GM12878 (cell line): ENCODE results near the gene INPP5D. TPM values are rescaled to one million over a fixed set of nuclear protein-coding genes. Genes with fewer than 3 reads are reported as not detected.

Source experiments
- ATAC-seq: fragments of 200-7000 bp; cut with Tn5 transposase; 3 replicates; pipeline ENCODE4 v1.9.1; 2020; ENCODE audit warnings: mild to moderate bottlenecking, moderate library complexity
- BruUV-seq: library from RNA; stranded (reverse); fragments of 400-500 nt; replicated peaks from 2 replicates; lab custom pipeline; 2021; lab: Mats Ljungman, UMichigan
- CTCF ChIA-PET: fragments of 300-600 bp; sonication (Branson Sonifier 250); formaldehyde crosslinking; extraction: SDS; loops from one replicate; lab custom pipeline; 2021; ENCODE audit warnings: inconsistent platforms; lab: Yijun Ruan, JAX
- POLR2A ChIA-PET: fragments of 350-600 bp; formaldehyde crosslinking; extraction: SDS; loops from one replicate; lab custom pipeline; 2021; ENCODE audit warnings: inconsistent platforms; lab: Charles Lee
- RAD21 ChIA-PET: fragments of 300-600 bp; sonication (Branson Sonifier 250); formaldehyde crosslinking; loops from one replicate; lab custom pipeline; 2023; ENCODE audit warnings: antibody characterized with exemption; ENCODE audit not compliant: unreplicated experiment; lab: Charles Lee
- SMC1A ChIA-PET: fragments of 300-600 bp; sonication (Branson Sonifier 250); formaldehyde crosslinking; loops from one replicate; lab custom pipeline; 2023; ENCODE audit not compliant: unreplicated experiment, uncharacterized antibody; lab: Charles Lee
- DNase-seq: peaks from one replicate; pipeline ENCODE4 v3.0.0-alpha.2; 2011; ENCODE audit warnings: low read depth, low spot score
- FAIRE-seq: peaks from 3 replicates; lab custom pipeline; 2011; peaks lifted over from hg19 to GRCh38; lab: Jason Lieb, UNC
- H2AFZ ChIP-seq: 2 replicates; pipeline ENCODE4 v1.6.0; 2011; ENCODE audit warnings: low read depth, low read length, control low read depth; ENCODE audit not compliant: control insufficient read depth
- H3K27ac ChIP-seq: 2 replicates; pipeline ENCODE4 v1.5.1; 2011; ENCODE audit warnings: control low read depth; ENCODE audit not compliant: control insufficient read depth, insufficient read depth
- H3K27me3 ChIP-seq, 2 experiments: replicated peaks in 1 of 2; 2 replicates each; pipeline versions ENCODE4 v1.6.0 to v1.6.1; 2011; ENCODE audit warnings: low read length in 1 of 2; ENCODE audit not compliant: control insufficient read depth in 2 of 2, insufficient read depth in 2 of 2
- H3K36me3 ChIP-seq, 2 experiments: 2 replicates each; pipeline ENCODE4 v1.5.1; 2011; ENCODE audit warnings: low read length in 1 of 2; ENCODE audit not compliant: control insufficient read depth in 2 of 2, insufficient read depth in 2 of 2
- H3K4me1 ChIP-seq: 2 replicates; pipeline ENCODE4 v1.6.1; 2011; ENCODE audit warnings: mild to moderate bottlenecking, low read length, moderate library complexity, mixed read lengths; ENCODE audit not compliant: control insufficient read depth, insufficient read depth
- H3K4me2 ChIP-seq: 2 replicates; pipeline ENCODE4 v1.6.0; 2011; ENCODE audit warnings: control low read depth; ENCODE audit not compliant: control insufficient read depth, insufficient read depth
- H3K4me3 ChIP-seq: fragments of 200-600 bp; sonication (generic); 2 replicates; pipeline ENCODE4 v1.5.1; 2016
- H3K79me2 ChIP-seq: 2 replicates; pipeline ENCODE4 v1.6.0; 2011; ENCODE audit warnings: low read length; ENCODE audit not compliant: control insufficient read depth, insufficient read depth
- H3K9ac ChIP-seq: 2 replicates; pipeline ENCODE4 v1.8.0; 2011; ENCODE audit warnings: low read length, control low read depth, mixed read lengths; ENCODE audit not compliant: control insufficient read depth, insufficient read depth
- H3K9me3 ChIP-seq: replicated peaks from 3 replicates; pipeline ENCODE4 v1.5.1; 2011; ENCODE audit warnings: mild to moderate bottlenecking, low read length; ENCODE audit not compliant: control insufficient read depth, insufficient read depth
- H4K20me1 ChIP-seq: 2 replicates; pipeline ENCODE4 v1.6.0; 2011; ENCODE audit not compliant: control insufficient read depth, insufficient read depth
- ATF3 ChIP-seq: IDR thresholded peaks from 2 replicates; pipeline ENCODE4 v1.6.1; 2011; ENCODE audit warnings: low read depth, mild to moderate bottlenecking, low read length, moderate library complexity, borderline replicate concordance; ENCODE audit errors: extremely low read depth
- CBX3 ChIP-seq: fragments of 200-600 bp; sonication (generic); IDR thresholded peaks from 2 replicates; pipeline ENCODE4 v1.6.1; 2016; ENCODE audit warnings: low read depth, borderline replicate concordance
- E4F1 ChIP-seq: fragments of 450-650 bp; IDR thresholded peaks from 2 replicates; pipeline ENCODE4 v1.6.1; 2018; ENCODE audit warnings: borderline replicate concordance, mild to moderate bottlenecking; ENCODE audit not compliant: partially characterized antibody
- FOS ChIP-seq: IDR thresholded peaks from 3 replicates; pipeline ENCODE4 v1.6.1; 2011; ENCODE audit warnings: borderline replicate concordance; ENCODE audit not compliant: insufficient read length; ENCODE audit errors: extremely low read depth
- IRF5 ChIP-seq: fragments of 450-650 bp; IDR thresholded peaks from 2 replicates; pipeline ENCODE4 v1.6.1; 2017; ENCODE audit warnings: borderline replicate concordance
- POLR2A ChIP-seq: IDR thresholded peaks from 2 replicates; pipeline ENCODE4 v1.6.1; 2011; ENCODE audit warnings: low read depth, mild to moderate bottlenecking, low read length
- RAD51 ChIP-seq: fragments of 450-650 bp; IDR thresholded peaks from 2 replicates; pipeline ENCODE4 v1.6.1; 2016; ENCODE audit warnings: moderate library complexity, mild to moderate bottlenecking, inconsistent platforms
- REST ChIP-seq: IDR thresholded peaks from 2 replicates; pipeline ENCODE4 v1.6.1; 2012; ENCODE audit warnings: mild to moderate bottlenecking, low read depth, low read length
- RUNX3 ChIP-seq: IDR thresholded peaks from 2 replicates; pipeline ENCODE4 v1.6.1; 2012; ENCODE audit warnings: low read length, inconsistent platforms
- SIN3A ChIP-seq: IDR thresholded peaks from 2 replicates; pipeline ENCODE4 v1.6.1; 2012; ENCODE audit warnings: low read depth, low read length, improper control_type of control experiment
- ZBED1 ChIP-seq: IDR thresholded peaks from 2 replicates; pipeline ENCODE4 v1.6.1; 2016; ENCODE audit warnings: borderline replicate concordance
- ZNF217 ChIP-seq: fragments of 450-650 bp; IDR thresholded peaks from 2 replicates; pipeline ENCODE4 v1.6.1; 2017; ENCODE audit warnings: antibody characterized with exemption, mild to moderate bottlenecking
- ZNF274 ChIP-seq: IDR thresholded peaks from one replicate; pipeline ENCODE4 v1.8.0; 2011; ENCODE audit not compliant: insufficient read length, insufficient read depth
- ZNF384 ChIP-seq: IDR thresholded peaks from 2 replicates; pipeline ENCODE4 v1.6.1; 2012; ENCODE audit warnings: low read depth, mild to moderate bottlenecking, low read length, improper control_type of control experiment, borderline replicate concordance
- WGBS: methylation state at CpG from one replicate; pipeline ENCODE4 v1.1.6; 2016; ENCODE audit warnings: low lambda C conversion rate; ENCODE audit not compliant: insufficient replicate concordance, insufficient coverage; ENCODE audit errors: missing lambda C conversion rate; 5-methylcytosine and 5-hydroxymethylcytosine counted together
- in situ Hi-C: fragments of 300-500 bp; cut with MboI; formaldehyde crosslinking; loops from 9 replicates; pipeline ENCODE4 v1.14.3; 2018; ENCODE audit warnings: mixed read lengths
- intact Hi-C: fragments of 100-400 bp; cut with micrococcal nuclease; formaldehyde crosslinking; loops from one replicate; pipeline ENCODE4 v1.14.2; 2022; ENCODE audit not compliant: unreplicated experiment
- polyA plus RNA-seq, 11 experiments: library from polyadenylated mRNA; depleted of rRNA in 4 of 11; unstranded in 6 of 11; stranded (reverse) in 5 of 11; fragments of >200 nt; fragmentation: Nextera tagmentation in 4 of 11; fragmentation: Illumina TruSeq in 1 of 11; extraction: Ambion mirVana in 4 of 11; extraction: Trizol in 1 of 11; gene quantifications; 1 replicate in 1 of 11; 2 replicates in 10 of 11; pipeline versions ENCODE4 v1.2.1 to v1.2.3, GENCODE V29; 2011 to 2016; ENCODE audit warnings: inconsistent platforms in 2 of 11, missing spikeins in 2 of 11, low read depth in 1 of 11
- total RNA-seq, 4 experiments: library from RNA; depleted of rRNA in 3 of 4; stranded (reverse); fragments of >200 nt in 3 of 4; fragmentation: Illumina TruSeq in 1 of 4; extraction: Trizol in 1 of 4; gene quantifications; 2 replicates each; pipeline versions ENCODE4 v1.2.1 to v1.2.3, GENCODE V29; 2013 to 2021

Gene INPP5D
- total and polyA plus RNA-seq, 10 of the 15 experiments (the other 5 are each of a cell fraction or from before 2014, with no cell fraction given): 11.8 to 139 (median 88.8) TPM

GRCh38 chr2:233044974-233045605 lies 15.1 kb upstream of the INPP5D start (continued):
- TF ChIP-seq ATF3: no peak
- no peak for TF ChIP-seq ZNF274
- TF ChIP-seq FOS: no peak

GRCh38 chr2:233047206-233047605 lies 12.9 kb upstream of the INPP5D start:
- Histone ChIP-seq H3K36me3 (no peaks in the 10 kb centered on the region), H3K4me2 (no peak overlapping the region), H2AFZ (no peak overlapping the region), H3K27ac (no peak overlapping the region), H3K9me3 (no peaks in the 10 kb centered on the region), H3K27me3 (0 out of 4 replicates have a peak, but pooled peaks cover 0 to 2% of the 10 kb centered on the region in 2 experiments), H3K9ac (no peak overlapping the region), H4K20me1 (no peaks in the 10 kb centered on the region; the same call in 1 of the 2 replicates), H3K4me1 (no peaks in the 10 kb centered on the region), H3K4me3 (no peak overlapping the region), H3K79me2 (no peaks in the 10 kb centered on the region)
- no peak for ATAC-seq
- WGBS: 59% methylated on average over 3 of the region's 3 CpGs
- FAIRE-seq: no peak
- ChIA-PET RAD21 (no interaction called here), CTCF (interaction anchor here (0.6 to 1.5 kb wide), 2 partner anchors 18 to 175 kb away, joined by 4 to 5 read pairs; no protein-coding TSS in a partner anchor), POLR2A (interaction anchor here (0.7 kb wide), 1 partner anchor 357 kb away, joined by 3 read pairs; no protein-coding TSS in a partner anchor), SMC1A (interaction anchor here (1.2 kb wide), 1 partner anchor 13 kb away, joined by 3 read pairs; the partner anchor contains the start of gene INPP5D)
- in situ Hi-C loops: no loop called here
- BruUV-seq: no TSS peak
- DNase-seq: no peak
- intact Hi-C loops: no loop called here
- TF ChIP-seq IRF5: no peak
- no peak for TF ChIP-seq RUNX3
- TF ChIP-seq RAD51: no peak
- no peak for TF ChIP-seq SIN3A
- TF ChIP-seq ZNF217: no peak
- TF ChIP-seq ZBED1: no peak
- TF ChIP-seq E4F1: no peak
- no peak for TF ChIP-seq CBX3
- TF ChIP-seq REST: no peak
- no peak for TF ChIP-seq POLR2A
- TF ChIP-seq ZNF384: no peak
- TF ChIP-seq ATF3: no peak
